Endodermal cell (in vitro differentiated cells): ENCODE data around the gene ANKIB1. TPM values are rescaled to one million over a fixed set of nuclear protein-coding genes. Genes with fewer than 3 reads are reported as not detected.

Experiments
- DNase-seq: peaks from one replicate; pipeline ENCODE4 v3.0.0-alpha.2; 2017
- H3K27ac ChIP-seq: 2 replicates; pipeline ENCODE4 v1.5.1; 2013; ENCODE audit warnings: mild to moderate bottlenecking, low read depth, low read length, moderate library complexity
- H3K27me3 ChIP-seq: 2 replicates; pipeline ENCODE4 v1.6.1; 2013; ENCODE audit warnings: mild to moderate bottlenecking, low read length, moderate library complexity; ENCODE audit not compliant: insufficient read depth, control insufficient read depth, poor library complexity, severe bottlenecking
- H3K36me3 ChIP-seq: 2 replicates; pipeline ENCODE4 v1.7.0; 2013; ENCODE audit warnings: mild to moderate bottlenecking, low read length, moderate library complexity; ENCODE audit not compliant: control insufficient read depth, insufficient read depth
- H3K4me1 ChIP-seq: one replicate; pipeline ENCODE4 v1.7.0; 2013; ENCODE audit warnings: low read length; ENCODE audit not compliant: control insufficient read depth, insufficient read depth
- H3K4me3 ChIP-seq: 2 replicates; pipeline ENCODE4 v1.5.1; 2013; ENCODE audit warnings: mild to moderate bottlenecking, low read length, moderate library complexity
- H3K9ac ChIP-seq: 2 replicates; pipeline ENCODE4 v1.6.1; 2013; ENCODE audit warnings: mild to moderate bottlenecking, low read length, moderate library complexity; ENCODE audit not compliant: poor library complexity, severe bottlenecking; ENCODE audit errors: extremely low read depth
- H3K9me3 ChIP-seq: 2 replicates; pipeline ENCODE4 v1.6.1; 2013; ENCODE audit warnings: mild to moderate bottlenecking, low read length, moderate library complexity; ENCODE audit not compliant: control insufficient read depth
- H3K27ac Mint-ChIP-seq: 2 replicates; pipeline ENCODE4 v1.8.0; 2020; ENCODE audit warnings: mixed read lengths
- H3K27me3 Mint-ChIP-seq: 2 replicates; pipeline ENCODE4 v1.8.0; 2021; ENCODE audit warnings: mild to moderate bottlenecking, mixed read lengths; ENCODE audit not compliant: insufficient read depth
- H3K36me3 Mint-ChIP-seq: 2 replicates; pipeline ENCODE4 v1.8.0; 2020; ENCODE audit warnings: low read depth, mixed read lengths
- H3K4me1 Mint-ChIP-seq: 2 replicates; pipeline ENCODE4 v1.8.0; 2020; ENCODE audit warnings: mixed read lengths
- H3K4me3 Mint-ChIP-seq: 2 replicates; pipeline ENCODE4 v1.8.0; 2020; ENCODE audit warnings: mild to moderate bottlenecking, moderate library complexity, mixed read lengths
- H3K9me3 Mint-ChIP-seq: 2 replicates; pipeline ENCODE4 v1.8.0; 2020; ENCODE audit warnings: mild to moderate bottlenecking, mixed read lengths
- WGBS, 2 experiments: methylation state at CpG; one replicate each; pipeline versions ENCODE4 v1.1.5 to v1.1.7; 2013; ENCODE audit warnings: missing lambda C conversion rate in 2 of 2, mixed read lengths in 1 of 2; ENCODE audit not compliant: insufficient coverage in 1 of 2, insufficient read length in 1 of 2; 5-methylcytosine and 5-hydroxymethylcytosine counted together
- total RNA-seq, 2 donors: library from RNA; stranded (reverse); fragmentation: NEBNext Ultra II Directional in 1 of 2; extraction: Animal tissue kit (Norgen Biotek cat#: 25700) in 1 of 2; gene quantifications; 2 replicates in 1 of 2; 3 replicates in 1 of 2; pipeline ENCODE4 v1.2.1, GENCODE V29; 2021
- TF ChIP-seq, protein P1 (sequence below): fragments of 200-600 bp; sonication (generic); conservative IDR thresholded peaks from 2 replicates; pipeline ENCODE4 v1.5.0; 2021; ENCODE audit warnings: antibody characterized with exemption, mild to moderate bottlenecking

The ANKIB1 gene
- total RNA-seq, 2 donors from 2014 or later: 51.4 to 60.7 TPM

DNA sequence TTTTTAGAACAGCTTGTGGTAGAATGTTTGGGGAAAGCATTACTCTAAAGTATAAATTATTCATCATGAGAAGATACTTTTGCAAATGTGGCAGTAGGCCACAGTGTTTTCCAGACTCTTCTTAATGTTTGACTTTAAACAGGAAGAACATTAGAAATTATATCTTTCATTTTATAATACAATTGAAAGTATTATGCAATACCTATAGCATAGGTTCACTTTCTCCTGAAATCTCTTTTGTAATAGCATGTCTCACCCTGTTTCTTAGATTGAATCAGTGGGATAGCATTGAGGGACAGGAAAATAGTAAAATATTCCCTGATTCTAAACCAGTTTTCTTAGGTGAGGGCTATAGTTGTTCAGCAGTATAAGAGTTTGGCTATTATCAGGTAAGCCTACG is 23.1 kb downstream of the ANKIB1 start:
- Histone ChIP-seq H3K9me3 (no peaks in the 10 kb centered on the region), H3K36me3 (no peaks in the 10 kb centered on the region), H3K4me3 (no peak overlapping the region), H3K27me3 (no peaks in the 10 kb centered on the region), H3K9ac (no peak overlapping the region), H3K4me1 (no peaks in the 10 kb centered on the region), H3K27ac (no peak overlapping the region)
- Mint-ChIP-seq H3K27me3 (no peaks in the 10 kb centered on the region), H3K4me1 (no peaks in the 10 kb centered on the region), H3K36me3 (peaks cover 6% of the 10 kb centered on the region), H3K27ac (no peak overlapping the region), H3K4me3 (no peak overlapping the region), H3K9me3 (no peaks in the 10 kb centered on the region)
- no peak for DNase-seq
- WGBS, 2 experiments: 100% methylated on average over 1 of the region's 1 CpG; no CpG with 5 or more reads in 1 of the 2 experiments
- TF ChIP-seq, protein P1, sequence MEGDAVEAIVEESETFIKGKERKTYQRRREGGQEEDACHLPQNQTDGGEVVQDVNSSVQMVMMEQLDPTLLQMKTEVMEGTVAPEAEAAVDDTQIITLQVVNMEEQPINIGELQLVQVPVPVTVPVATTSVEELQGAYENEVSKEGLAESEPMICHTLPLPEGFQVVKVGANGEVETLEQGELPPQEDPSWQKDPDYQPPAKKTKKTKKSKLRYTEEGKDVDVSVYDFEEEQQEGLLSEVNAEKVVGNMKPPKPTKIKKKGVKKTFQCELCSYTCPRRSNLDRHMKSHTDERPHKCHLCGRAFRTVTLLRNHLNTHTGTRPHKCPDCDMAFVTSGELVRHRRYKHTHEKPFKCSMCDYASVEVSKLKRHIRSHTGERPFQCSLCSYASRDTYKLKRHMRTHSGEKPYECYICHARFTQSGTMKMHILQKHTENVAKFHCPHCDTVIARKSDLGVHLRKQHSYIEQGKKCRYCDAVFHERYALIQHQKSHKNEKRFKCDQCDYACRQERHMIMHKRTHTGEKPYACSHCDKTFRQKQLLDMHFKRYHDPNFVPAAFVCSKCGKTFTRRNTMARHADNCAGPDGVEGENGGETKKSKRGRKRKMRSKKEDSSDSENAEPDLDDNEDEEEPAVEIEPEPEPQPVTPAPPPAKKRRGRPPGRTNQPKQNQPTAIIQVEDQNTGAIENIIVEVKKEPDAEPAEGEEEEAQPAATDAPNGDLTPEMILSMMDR: no peak

DNA sequence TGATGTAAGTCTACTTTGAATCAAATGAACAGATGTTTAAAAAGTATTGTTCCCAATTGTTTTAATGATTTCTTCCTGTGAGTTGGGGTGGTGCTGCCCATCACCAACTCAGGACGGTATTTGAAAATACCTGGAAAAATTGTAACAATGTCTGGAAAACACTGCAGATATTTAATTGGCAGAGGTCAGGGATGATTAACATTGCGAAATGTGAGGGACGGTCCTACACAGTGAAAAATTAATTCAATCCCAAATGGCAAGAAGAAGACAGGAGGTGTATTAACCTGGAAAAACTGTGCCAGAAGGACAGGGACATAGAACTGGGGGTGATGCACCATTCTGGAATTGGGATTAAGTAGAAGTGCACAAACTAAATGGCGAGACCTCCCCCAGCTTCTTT is 29.6 kb downstream of the ANKIB1 start:
- peaks cover 14% of the 10 kb centered on the region for H3K4me1 Mint-ChIP-seq
- Histone ChIP-seq H3K4me1 (peaks cover 16% of the 10 kb centered on the region), H3K27me3 (no peaks in the 10 kb centered on the region), H3K9ac (no peak overlapping the region), H3K36me3 (no peaks in the 10 kb centered on the region), H3K9me3 (peaks cover 2% of the 10 kb centered on the region), H3K27ac (no peak overlapping the region), H3K4me3 (no peak overlapping the region)
- no peak for DNase-seq
- TF ChIP-seq, protein P1: no peak
- peaks cover 10% of the 10 kb centered on the region for H3K36me3 Mint-ChIP-seq
- no peak overlapping the region for H3K4me3 Mint-ChIP-seq
- H3K27me3 Mint-ChIP-seq: no peaks in the 10 kb centered on the region
- H3K9me3 Mint-ChIP-seq: peaks cover 5% of the 10 kb centered on the region
- H3K27ac Mint-ChIP-seq: no peak overlapping the region
- WGBS, 2 experiments: 92 to 98% methylated on average over 4 of the region's 4 CpGs

DNA sequence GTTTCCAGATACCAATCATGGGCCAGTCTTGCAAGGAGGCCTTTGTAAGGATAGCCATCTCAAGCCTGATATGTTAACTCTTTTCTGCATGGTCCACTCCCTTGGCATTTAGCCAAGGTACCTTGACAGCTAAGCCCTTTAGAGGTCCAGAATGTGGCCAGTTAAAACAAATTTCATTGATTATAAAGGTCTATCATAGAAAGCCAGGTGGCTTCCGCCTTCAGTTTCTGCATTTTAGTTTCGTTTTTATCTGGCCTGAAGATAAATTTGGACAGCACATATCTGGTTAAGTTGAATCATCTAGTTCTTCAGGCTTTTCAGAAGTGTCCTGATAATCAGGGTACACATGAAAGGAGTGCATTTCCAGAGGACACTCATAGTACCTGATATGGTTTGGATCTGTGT is 30.7 kb downstream of the ANKIB1 start:
- Mint-ChIP-seq H3K4me3 (no peak overlapping the region), H3K27ac (peak overlapping the region; percentile 0), H3K36me3 (peaks cover 18% of the 10 kb centered on the region), H3K27me3 (no peaks in the 10 kb centered on the region), H3K9me3 (peaks cover 13% of the 10 kb centered on the region), H3K4me1 (peaks cover 14% of the 10 kb centered on the region)
- Histone ChIP-seq H3K27ac (no peak overlapping the region), H3K4me3 (no peak overlapping the region), H3K9me3 (peaks cover 13% of the 10 kb centered on the region), H3K4me1 (peaks cover 16% of the 10 kb centered on the region), H3K9ac (no peak overlapping the region), H3K27me3 (no peaks in the 10 kb centered on the region), H3K36me3 (no peaks in the 10 kb centered on the region)
- WGBS, 2 experiments: 94 to 100% methylated on average over 2 of the region's 2 CpGs
- DNase-seq: no peak
- TF ChIP-seq, protein P1: no peak
